ENCODE results near the gene SNED1.

The SNED1 gene

DNA sequence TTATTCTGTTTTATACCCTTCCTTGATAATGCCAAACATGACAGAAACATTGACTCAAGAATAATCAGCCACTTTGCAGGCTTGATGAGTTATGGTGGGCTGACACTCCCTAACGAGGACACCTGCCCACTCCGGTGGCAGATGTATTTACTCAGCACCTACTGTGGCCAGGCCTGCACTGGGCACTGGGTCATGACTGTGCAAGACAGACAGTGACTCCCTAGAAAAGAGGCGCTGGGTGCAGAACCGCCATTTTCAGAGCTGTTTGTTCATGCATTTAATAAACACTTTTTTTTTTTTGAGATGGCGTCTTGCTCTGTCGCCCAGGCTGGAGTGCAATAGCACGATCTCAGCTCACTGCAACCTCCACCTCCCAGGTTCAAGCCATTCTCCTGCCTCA, 32.5 kb downstream of the SNED1 start:
- no peak for DNase-seq

DNA sequence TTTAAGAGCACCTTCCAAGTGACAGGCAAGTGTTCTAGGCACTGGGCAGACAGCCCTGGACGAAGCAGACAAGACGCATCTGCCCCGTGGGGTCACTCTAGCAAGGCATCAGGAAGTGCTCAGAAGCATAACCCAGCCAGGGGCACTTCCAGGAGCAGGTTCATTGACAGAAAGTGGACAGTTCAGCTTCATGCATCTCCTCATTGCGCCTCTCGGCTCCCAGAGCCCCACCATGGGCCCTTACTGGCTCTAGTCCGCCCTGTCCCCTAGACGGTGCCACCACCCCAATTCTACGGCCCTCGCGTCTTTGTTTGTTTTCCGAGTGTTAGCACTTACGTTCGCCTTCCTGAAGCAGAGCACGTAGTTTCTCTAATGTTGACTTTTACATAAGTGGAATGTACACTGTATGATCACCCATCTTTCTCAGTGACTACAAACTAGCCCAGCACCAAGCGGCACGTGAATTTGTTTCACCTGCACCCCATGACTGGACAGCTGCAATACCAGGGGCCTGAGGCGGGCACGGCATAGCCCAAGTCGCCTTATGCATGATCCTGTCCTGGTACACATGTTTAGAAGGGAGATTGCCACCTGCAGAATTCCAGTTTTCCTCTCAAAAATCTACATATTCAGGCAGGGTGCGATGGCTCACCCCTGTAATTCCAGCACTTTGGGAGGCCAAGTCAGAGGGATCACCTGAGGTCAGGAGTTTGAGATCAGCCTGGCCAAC, 33.2 kb downstream of the SNED1 start:
- no peak for DNase-seq

DNA sequence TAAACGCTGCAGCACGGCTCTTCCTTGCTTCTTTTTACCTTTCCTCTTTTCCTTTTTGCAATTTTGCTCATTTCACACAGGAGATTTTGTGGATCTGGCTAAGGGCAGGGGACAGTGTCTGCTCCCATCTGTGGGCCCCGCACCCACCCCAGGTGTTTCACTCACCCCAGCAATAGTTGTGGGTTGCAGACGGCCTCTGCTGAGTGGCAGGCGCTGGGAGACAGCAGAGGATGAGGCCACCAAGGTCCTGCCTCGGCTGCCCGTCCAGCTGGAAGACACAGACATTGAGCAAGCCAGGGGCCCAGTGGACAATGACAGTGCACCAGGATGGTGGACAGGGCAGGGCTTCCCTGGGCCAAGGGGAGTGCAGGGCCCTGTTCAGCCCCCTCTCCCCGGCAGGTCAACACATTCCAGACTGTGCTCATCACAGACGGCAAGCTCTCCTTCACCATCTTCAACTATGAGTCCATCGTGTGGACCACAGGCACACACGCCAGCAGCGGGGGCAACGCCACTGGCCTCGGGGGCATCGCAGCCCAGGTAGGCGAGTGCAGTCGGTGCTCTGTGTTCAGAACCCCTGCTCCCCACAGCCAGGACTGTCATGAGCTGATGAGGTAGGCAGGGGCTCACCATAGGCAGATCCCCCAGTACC, 35.0 kb downstream of the SNED1 start:
- DNase-seq = no peak

DNA sequence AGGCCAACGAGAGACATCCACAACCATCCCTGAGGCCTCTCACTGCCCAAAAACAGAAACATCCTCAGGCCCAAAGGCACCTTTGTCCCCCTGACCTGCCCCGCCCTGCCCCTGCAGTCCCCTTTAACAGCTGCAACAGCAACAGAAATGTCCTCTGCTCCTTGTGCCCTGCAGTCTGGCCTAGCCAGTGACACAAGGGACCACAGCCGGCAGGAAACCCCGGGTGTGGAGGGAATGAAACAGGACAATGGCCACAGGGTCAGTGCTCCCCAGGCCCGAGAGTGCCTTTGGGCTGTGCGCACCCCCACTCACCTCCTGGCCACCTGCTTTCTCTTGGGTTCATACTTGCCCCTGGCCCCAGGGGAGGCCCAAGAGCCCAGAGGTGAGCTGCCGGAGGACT, 35.6 kb downstream of the SNED1 start:
- no peak for DNase-seq

DNA sequence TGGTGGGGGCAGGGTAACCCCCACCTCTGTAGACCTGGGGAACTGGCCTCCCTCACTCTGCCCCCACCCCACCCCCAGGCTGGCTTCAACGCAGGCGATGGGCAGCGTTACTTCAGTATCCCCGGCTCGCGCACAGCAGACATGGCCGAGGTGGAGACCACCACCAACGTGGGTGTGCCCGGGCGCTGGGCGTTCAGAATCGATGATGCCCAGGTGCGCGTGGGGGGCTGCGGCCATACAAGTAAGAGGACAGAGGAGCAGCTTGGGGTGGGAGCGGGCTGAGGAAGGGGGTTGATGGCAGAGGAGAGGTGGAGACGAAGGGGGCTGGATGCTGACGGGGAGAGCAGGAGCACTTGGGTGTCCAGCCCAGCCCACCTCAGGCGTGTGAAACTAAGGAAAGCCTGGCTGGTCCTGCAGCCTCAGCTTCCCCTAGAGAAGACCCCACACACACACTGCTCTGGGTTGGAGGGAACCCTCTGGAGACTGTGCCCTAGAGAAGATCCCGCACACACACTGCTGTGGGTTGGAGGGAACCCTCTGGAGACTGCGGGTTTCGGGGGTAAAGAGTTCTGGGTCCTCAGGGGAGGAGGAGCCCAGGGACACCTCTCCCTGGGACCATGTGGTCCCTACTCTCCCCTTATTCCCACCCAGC, 36.2 kb downstream of the SNED1 start:
- DNase-seq = no peak

DNA sequence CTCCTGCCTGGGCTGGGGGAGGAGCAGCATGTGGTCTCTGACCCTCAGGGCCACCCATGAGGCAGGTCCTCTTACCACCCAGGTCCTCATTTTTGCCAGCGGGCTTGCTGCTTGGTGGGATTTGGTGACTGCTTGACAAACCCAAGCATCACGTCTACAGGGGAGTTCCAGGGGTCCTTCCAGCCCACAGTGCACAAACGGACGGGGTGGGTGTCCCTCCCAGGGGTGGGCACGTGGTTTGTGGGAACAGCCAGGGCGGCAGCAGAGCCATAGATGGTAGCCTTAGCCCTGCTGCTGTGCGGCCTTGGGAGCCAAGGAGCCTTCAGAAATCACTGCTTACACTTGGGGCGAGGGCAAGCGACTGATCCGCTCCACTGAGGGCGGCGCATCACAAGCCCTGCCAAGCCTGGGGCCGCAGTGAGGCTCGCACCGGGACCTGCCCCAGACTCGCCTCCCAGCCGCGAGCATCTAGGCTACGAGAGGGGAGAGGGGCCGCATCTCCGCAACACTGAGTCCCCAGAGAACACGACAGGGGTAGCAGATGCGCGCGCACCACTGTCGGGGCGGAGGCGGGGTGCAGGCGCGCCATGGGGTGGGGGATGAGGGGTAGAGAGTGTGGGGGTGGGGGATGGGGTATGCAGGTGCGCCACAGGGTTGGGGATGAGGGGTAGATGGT, 36.9 kb downstream of the SNED1 start:
- DNase-seq = no peak

DNA sequence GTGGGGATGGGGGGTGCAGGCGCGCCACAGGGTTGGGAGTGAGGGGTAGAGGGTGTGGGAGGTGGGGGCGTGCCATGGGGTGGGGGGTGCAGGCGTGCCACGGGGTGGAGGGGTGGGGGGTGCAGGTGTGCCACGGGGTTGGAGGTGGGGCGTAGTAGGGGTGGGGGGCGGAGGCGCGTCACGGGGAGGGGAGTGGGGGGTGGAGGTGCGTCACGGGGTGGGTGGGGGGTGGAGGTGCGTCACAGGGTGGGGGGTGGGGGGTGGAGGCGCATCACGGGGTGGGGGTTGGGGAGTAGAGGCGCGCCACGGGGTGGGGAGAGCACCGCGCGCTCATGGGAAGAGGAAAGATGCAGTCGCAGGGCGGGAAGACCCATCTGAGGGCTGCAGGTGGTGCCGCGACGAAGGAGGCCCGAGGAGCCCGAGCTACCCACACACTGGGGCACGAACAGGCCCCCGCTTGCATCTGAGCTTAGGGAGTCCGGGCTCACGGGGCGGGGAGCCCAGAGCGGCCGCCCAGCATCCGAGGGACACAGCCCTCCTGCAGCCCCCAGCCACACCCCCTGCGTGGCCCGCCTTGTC, 37.5 kb downstream of the SNED1 start:
- DNase-seq = no peak

DNA sequence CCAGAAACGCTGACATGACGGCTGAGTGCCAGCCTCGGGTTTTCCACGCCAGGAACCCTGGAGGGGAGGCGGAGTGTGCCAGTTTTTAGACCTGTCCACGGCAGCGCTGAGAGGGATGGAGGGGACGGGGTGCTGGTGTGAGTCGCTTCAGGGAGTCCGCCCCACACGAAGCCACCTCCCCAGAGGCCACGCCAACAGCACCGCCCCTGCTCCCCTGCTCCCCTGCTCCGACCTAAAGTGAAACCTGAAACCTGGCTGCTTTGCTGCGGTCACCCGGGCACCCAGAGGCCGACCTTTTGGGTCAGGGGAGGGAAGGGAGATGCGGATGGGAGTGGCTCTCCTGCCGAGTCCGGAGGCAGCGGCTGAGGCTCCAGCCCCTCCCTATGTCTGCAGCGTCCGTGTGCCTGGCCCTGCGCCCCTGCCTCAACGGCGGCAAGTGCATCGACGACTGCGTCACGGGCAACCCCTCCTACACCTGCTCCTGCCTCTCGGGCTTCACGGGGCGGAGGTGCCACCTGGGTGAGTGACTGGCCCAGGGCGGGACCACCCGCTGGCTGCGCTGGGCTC, 38.1 kb downstream of the SNED1 start:
- DNase-seq = no peak

DNA sequence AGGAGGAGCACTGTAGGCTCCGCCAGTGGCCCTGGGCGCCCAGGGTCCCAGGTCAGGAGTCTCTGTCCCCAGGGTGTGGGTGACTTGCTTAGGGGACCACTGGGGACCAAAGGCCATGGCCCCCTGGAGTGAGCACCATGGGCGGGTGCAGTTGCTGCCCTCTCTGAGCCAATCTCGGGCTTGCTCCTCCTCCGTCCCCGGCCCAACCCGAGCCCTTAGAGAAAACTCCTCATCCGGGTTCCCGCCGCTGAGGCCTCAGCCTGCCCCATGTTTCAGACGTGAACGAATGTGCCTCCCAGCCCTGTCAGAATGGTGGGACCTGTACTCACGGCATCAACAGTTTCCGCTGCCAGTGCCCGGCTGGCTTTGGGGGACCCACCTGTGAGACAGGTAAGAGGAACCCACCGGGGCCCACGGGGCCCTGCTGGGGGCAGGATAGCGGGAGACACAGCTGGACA, 38.6 kb downstream of the SNED1 start:
- DNase-seq = no peak

DNA sequence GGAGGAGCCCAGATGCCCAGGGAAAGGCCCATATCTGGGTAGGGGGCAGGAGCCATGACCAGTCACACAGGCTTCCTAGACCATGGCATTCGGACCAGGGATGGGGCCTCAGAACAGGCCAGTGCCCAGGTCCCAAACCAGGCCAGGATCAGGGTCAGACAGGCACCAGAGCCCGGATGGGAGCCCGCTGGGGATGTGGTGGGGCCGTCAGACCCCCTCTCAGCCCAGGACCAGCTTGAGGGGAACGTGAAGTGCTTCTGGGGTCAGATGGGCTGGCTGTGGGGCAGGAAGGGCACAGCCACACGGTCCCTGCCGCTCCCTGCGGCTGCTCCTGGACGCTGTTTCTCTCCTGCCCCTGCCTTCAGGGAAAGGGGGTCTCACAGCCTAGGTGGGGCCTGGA, 39.1 kb downstream of the SNED1 start:
- no peak for DNase-seq

DNA sequence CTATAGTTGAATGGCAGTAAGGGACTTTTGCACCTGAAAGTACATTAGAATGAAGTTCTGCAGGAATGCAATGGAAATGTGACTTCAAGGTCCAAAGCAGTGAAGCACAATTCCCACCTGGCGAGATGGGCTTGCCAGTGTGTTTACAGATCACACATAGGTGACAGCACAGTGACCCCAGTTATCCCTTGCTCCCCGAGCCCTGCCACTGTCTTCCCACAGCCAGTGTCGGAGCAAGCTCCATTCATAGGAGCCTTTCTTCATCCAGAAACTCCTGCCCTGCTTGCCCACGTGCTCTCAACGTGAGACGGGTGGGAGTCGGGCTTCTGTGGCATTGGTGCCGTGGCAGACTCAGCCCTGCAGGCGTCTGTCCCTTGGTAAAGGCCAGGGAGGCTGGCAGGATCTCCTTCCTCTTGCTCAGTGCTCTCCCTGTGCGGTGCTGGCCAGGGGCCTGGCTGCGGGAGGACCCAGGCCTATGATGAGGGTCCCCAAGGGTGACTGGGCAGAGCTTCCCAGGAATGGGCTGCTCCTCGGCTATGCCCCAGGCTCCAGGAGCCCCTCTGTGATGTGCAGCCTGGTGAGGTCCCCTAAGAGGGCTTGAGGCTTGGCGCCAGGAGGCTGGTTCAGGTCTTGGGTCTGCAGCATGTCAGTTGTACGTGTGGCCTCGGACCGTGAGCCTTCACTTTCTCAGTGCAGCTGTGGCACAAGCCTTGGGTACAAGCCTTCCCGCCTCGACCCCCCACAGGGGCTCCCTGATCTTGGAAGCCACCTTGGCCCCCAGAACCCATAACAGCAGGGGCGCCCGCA, 40.2 kb downstream of the SNED1 start:
- no peak for DNase-seq

DNA sequence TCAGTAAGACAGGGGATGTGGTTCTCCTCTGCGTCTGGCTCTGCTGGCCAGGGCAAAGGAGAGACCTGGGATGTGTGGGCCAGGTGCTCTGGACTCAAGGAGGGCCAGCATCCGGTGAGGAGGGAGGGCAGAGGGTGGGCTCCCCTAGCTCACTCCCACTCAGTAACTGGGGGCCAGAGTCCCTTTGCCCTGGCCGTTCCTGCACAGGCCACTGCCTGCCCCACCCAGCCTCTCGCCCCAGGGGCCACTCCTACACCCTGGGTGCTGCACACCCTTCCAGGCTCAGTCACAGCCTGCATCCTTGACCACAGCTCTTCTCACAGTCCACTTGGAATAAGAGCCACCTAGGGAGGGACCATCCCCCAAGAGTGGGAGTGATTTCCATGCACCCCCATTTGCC, 41.0 kb downstream of the SNED1 start:
- DNase-seq = no peak

DNA sequence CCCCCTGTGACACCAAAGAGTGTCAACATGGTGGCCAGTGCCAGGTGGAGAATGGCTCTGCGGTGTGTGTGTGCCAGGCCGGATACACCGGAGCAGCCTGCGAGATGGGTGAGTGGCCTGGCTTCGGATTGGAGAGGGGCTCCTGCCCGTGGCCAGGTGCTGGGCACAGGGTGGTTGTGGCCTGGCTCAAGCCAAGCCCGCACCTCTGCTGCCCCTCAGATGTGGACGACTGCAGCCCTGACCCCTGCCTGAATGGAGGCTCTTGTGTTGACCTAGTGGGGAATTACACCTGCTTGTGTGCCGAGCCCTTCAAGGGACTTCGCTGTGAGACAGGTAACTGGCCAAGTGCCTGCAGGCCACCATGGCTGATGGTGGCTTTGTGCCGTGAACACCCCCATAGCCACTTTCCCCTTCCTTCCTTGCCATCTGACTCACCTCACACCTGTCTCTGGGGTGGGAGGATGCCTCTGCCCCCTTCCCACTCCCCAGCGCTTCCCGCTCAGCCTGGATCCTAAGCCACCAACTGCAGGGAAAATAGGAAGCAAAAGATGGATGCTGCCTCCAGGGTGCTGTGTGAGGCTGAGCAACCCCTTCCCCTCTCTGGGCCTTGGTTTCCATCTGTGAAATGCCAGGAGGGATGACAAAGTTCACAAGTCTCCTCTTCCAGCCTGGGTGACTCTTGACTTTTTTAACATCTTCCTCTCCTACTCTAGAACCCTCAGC, 41.8 kb downstream of the SNED1 start:
- no peak for DNase-seq

DNA sequence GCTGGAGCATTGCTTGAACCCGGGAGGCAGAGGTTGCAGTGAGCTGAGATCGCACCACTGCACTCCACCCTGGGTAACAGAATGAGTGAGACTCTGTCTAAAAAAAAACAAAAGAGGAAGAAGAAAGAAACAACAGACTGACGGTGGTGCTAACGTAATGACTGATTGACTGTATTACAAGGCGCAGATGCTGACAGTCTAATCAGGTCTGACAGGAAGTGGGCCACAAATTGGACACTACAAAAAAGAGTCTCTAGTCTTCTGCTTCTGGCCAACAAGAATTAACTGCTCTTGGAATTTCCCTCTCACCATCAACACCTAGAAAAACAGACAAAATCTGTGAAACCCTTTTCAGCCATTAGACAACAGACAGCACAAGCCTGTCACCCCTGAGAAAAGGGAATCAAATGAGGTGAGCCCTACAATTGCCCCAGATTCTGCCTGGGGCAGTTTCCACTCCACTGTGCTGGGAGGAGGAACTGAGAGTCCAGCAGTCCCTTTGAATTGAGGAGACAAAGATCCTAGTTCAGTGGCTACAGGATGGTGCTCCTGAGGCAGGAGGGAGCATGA, 43.3 kb downstream of the SNED1 start:
- peak; percentile 3 for DNase-seq

DNA sequence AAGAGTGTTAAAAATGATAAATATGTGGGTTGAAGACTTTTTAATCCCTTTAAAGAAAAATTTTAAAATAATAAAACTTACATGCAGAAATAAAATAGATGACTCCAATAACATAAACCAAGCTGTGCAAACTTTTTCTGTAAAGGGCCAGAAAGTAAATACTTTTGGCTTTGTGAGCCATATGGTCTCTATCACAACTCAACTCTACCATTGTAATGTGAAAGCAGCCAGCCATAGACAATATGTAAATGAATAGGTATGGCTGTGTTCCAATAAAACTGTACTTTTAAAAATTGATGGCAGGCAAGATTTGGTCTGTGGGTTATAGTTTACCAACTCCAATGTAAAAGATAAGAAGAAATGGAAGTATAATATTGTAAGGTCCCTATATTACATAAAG, 45.2 kb downstream of the SNED1 start:
- DNase-seq = no peak

DNA sequence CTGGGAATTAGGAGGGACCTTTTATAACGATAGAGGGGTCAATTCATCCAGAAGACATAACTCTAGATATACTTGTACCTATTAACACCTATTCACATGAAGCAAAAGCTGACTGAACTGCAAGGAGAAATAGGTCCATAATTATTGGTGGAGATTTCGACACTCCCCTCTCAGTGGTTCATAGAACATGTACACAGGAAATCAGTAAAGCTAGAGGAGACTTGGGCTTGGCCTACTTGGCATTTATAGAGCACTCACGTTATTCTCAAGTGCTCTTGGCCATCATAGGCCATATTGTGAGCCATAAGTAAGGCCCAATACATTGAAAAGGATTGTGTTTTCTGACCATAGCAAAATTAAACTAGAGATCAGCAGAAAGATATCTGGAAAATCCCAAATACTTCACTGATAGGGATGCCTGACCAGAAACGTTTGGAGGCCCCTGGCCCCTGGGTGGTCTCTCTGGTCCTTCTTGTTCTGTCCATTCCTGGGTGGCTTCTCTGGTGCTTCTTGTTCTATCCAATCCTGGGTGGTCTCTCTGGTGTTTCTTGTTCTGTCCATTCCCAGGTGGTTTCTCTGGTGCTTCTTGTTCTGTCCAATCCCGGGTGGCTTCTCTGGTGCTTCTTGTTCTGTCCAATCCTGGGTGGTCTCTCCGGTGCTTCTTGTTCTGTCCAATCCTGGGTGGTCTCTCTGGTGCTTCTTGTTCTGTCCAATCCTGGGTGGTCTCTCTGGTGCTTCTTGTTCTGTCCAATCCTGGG, 49.0 kb downstream of the SNED1 start:
- DNase-seq = no peak

DNA sequence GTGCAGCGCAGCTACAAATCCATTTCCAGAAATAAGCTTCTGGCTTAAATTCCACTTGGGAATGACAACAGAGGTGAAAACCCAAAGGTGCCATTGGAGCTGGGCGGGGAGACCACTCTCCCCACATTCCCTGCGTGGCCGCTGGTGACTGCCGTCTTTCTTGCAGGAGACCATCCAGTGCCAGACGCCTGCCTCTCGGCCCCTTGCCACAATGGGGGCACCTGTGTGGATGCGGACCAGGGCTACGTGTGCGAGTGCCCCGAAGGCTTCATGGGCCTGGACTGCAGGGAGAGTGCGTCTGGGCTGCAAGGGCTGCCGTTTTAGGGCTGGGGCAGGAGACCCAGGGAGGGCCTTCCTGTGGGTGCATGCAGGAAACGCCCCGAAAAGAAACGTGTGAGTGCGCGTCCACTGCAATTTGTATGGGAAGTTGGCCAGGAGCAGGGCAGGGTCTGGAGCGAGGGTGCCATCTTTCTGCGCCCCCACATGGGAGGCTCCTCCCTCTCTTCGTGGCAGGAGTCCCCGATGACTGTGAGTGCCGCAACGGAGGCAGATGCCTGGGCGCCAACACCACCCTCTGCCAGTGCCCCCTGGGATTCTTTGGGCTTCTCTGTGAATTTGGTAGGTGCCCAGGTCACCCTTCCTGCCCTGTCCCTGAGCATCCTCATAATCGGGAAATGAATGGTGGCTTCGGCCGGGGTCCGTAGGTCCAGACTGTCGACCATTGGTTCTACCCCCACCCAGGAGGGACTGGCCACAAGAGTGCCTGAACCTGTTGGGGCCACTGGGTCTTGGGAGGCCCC, 49.9 kb downstream of the SNED1 start:
- DNase-seq = no peak

DNA sequence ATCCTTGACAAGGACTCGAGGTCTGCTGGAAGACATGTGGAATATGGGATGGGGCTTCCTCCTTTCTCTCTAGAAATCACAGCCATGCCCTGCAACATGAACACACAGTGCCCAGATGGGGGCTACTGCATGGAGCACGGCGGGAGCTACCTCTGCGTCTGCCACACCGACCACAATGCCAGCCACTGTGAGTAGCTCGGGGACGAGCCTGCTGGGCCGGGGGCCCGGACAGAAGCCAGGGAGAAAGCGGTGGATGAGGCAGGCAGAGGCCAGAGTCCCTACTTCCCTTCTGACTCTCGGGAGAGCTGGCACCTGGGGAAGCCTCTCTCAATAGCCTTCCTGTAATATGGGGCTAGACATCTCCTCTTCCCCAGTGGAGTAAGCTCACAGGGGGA, 50.5 kb downstream of the SNED1 start:
- DNase-seq = no peak

Data from OCI-M1 (cell line).